Mesenchymal stem cell (in vitro differentiated cells and primary cell): ENCODE data around the gene URB2.
A peak's percentile ranks its signal among the peaks of the same experiment; 100 is the strongest.
"Not testable (repeated sequence)": the region's sequence is repeated elsewhere in the genome, so short reads cannot be mapped to it uniquely, and the experiment has no call there.

Source experiments
- DNase-seq: peaks from one replicate; pipeline ENCODE4 v3.0.0-alpha.2; 2013
- H2AFZ ChIP-seq: one replicate; pipeline ENCODE4 v1.6.1; 2013; ENCODE audit warnings: low read depth, mild to moderate bottlenecking, control low read depth, inconsistent platforms, low read length, moderate library complexity
- H2AK5ac ChIP-seq: 2 replicates; pipeline ENCODE4 v1.6.1; 2013; ENCODE audit warnings: low read length, moderate library complexity, mild to moderate bottlenecking, inconsistent platforms; ENCODE audit not compliant: severe bottlenecking
- H2BK120ac ChIP-seq: one replicate; pipeline ENCODE4 v1.6.1; 2013; ENCODE audit warnings: low read depth, mild to moderate bottlenecking, inconsistent platforms, low read length, moderate library complexity
- H2BK12ac ChIP-seq, 2 experiments: one replicate each; pipeline ENCODE4 v1.6.1; 2013; ENCODE audit warnings: inconsistent platforms in 2 of 2, low read length in 2 of 2, mild to moderate bottlenecking in 2 of 2, moderate library complexity in 2 of 2, control low read depth in 1 of 2
- H2BK15ac ChIP-seq: one replicate; pipeline ENCODE4 v1.6.1; 2013; ENCODE audit warnings: mild to moderate bottlenecking, low read depth, inconsistent platforms; ENCODE audit not compliant: poor library complexity, severe bottlenecking
- H2BK5ac ChIP-seq: 2 replicates; pipeline ENCODE4 v1.6.1; 2013; ENCODE audit warnings: low read depth, mild to moderate bottlenecking, low read length, control low read depth, inconsistent platforms; ENCODE audit not compliant: poor library complexity, severe bottlenecking
- H3K14ac ChIP-seq, 2 experiments: one replicate each; pipeline ENCODE4 v1.6.1; 2013; ENCODE audit warnings: inconsistent platforms in 2 of 2, low read length in 2 of 2, control low read depth in 1 of 2, mild to moderate bottlenecking in 1 of 2, moderate library complexity in 1 of 2
- H3K18ac ChIP-seq, 2 experiments: one replicate each; pipeline ENCODE4 v1.6.1; 2013; ENCODE audit warnings: inconsistent platforms in 2 of 2, low read length in 2 of 2, control low read depth in 1 of 2, low read depth in 1 of 2, mild to moderate bottlenecking in 1 of 2
- H3K23ac ChIP-seq, 2 experiments: one replicate each; pipeline ENCODE4 v1.6.1; 2013; ENCODE audit warnings: inconsistent platforms in 2 of 2, low read length in 2 of 2, mild to moderate bottlenecking in 2 of 2, moderate library complexity in 2 of 2, control low read depth in 1 of 2
- H3K27ac ChIP-seq: 2 replicates; pipeline ENCODE4 v1.5.1; 2013; ENCODE audit warnings: mild to moderate bottlenecking, moderate library complexity, low read length, control low read depth, inconsistent platforms; ENCODE audit not compliant: poor library complexity, severe bottlenecking
- H3K27me3 ChIP-seq, 2 experiments: 2 replicates each; pipeline versions ENCODE4 v1.6.1 to v1.7.0; 2013; ENCODE audit warnings: low read length in 2 of 2, mild to moderate bottlenecking in 2 of 2, moderate library complexity in 2 of 2, control low read depth in 1 of 2, inconsistent platforms in 1 of 2; ENCODE audit not compliant: control insufficient read depth in 1 of 2, insufficient read depth in 1 of 2
- H3K36me3 ChIP-seq, 2 experiments: 2 replicates each; pipeline versions ENCODE4 v1.6.1 to v1.7.0; 2013; ENCODE audit warnings: low read length in 2 of 2, control low read depth in 1 of 2, inconsistent platforms in 1 of 2, low read depth in 1 of 2, mild to moderate bottlenecking in 1 of 2; ENCODE audit not compliant: insufficient read depth in 2 of 2, control insufficient read depth in 1 of 2
- H3K4ac ChIP-seq, 2 experiments: one replicate each; pipeline ENCODE4 v1.6.1; 2013; ENCODE audit warnings: inconsistent platforms in 2 of 2, low read length in 2 of 2, mild to moderate bottlenecking in 2 of 2, moderate library complexity in 2 of 2, control low read depth in 1 of 2, low read depth in 1 of 2
- H3K4me1 ChIP-seq: 2 replicates; pipeline ENCODE4 v1.6.1; 2013; ENCODE audit warnings: low read depth, low read length, control low read depth; ENCODE audit not compliant: control insufficient read depth, insufficient read depth
- H3K4me2 ChIP-seq: 2 replicates; pipeline ENCODE4 v1.6.1; 2013; ENCODE audit warnings: low read length, mild to moderate bottlenecking, inconsistent platforms; ENCODE audit not compliant: poor library complexity, severe bottlenecking
- H3K4me3 ChIP-seq, 2 experiments: 2 replicates each; pipeline versions ENCODE4 v1.5.1 to v1.7.0; 2013; ENCODE audit warnings: low read length in 2 of 2, mild to moderate bottlenecking in 2 of 2, control low read depth in 1 of 2, low read depth in 1 of 2; ENCODE audit not compliant: insufficient read depth in 1 of 2
- H3K79me1 ChIP-seq: replicated peaks from 2 replicates; pipeline ENCODE4 v1.6.1; 2013; ENCODE audit warnings: mild to moderate bottlenecking, control low read depth, low read length, inconsistent platforms; ENCODE audit not compliant: poor library complexity, severe bottlenecking
- H3K9ac ChIP-seq: 2 replicates; pipeline ENCODE4 v1.7.0; 2013; ENCODE audit warnings: mild to moderate bottlenecking, low read length, moderate library complexity
- H3K9me3 ChIP-seq: 2 replicates; pipeline ENCODE4 v1.7.0; 2013; ENCODE audit warnings: mild to moderate bottlenecking, low read length; ENCODE audit not compliant: control insufficient read depth
- H4K8ac ChIP-seq: one replicate; pipeline ENCODE4 v1.6.1; 2013; ENCODE audit warnings: inconsistent platforms, mild to moderate bottlenecking, low read length, moderate library complexity
- H4K91ac ChIP-seq: one replicate; pipeline ENCODE4 v1.6.1; 2013; ENCODE audit warnings: mild to moderate bottlenecking, low read length, inconsistent platforms
- WGBS: methylation state at CpG from one replicate; pipeline ENCODE4 v1.1.7; 2013; ENCODE audit warnings: mixed read lengths; 5-methylcytosine and 5-hydroxymethylcytosine counted together

Gene URB2

DNA sequence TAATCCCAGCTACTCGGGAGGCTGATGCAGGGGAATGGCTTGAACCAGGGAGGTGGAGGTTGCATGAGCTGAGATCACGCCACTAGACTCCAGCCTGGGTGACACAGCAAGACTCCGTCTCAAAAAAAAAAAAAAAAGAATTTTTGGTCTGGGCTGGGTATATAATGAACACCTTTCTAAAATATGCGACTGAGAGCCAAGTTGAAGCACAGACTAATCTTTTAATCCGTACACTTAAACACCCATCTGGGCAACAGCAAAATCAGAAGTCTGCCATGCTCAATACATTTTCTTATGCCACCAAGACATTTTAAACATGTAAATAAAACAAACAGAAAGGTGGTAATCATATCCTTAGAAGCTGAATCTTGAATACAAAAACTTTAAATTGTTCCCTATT, 35.9 kb upstream of the URB2 start:
- WGBS, result 84% methylated on average over 2 of the region's 5 CpGs
- H3K27ac ChIP-seq, result no peak overlapping the region
- H3K23ac ChIP-seq, result no peak overlapping the region
- H2BK15ac ChIP-seq, result no peak overlapping the region
- no peak overlapping the region for H2AK5ac ChIP-seq
- H3K18ac ChIP-seq, result no peak overlapping the region
- no peak overlapping the region for H3K4me3 ChIP-seq
- no peak overlapping the region for H2BK12ac ChIP-seq
- no peak overlapping the region for H3K9ac ChIP-seq
- no peaks in the 10 kb centered on the region for H3K9me3 ChIP-seq
- no peak overlapping the region for H2BK5ac ChIP-seq
- no peak overlapping the region for H2AFZ ChIP-seq
- H2BK120ac ChIP-seq, result no peak overlapping the region
- H3K4me2 ChIP-seq, result no peak overlapping the region
- H3K27me3 ChIP-seq, result no peaks in the 10 kb centered on the region
- H3K14ac ChIP-seq, result no peak overlapping the region
- peaks cover 21% of the 10 kb centered on the region for H3K79me1 ChIP-seq
- no peak overlapping the region for H4K8ac ChIP-seq
- H4K91ac ChIP-seq, result no peak overlapping the region
- H3K4ac ChIP-seq, result no peak overlapping the region
- H3K4me1 ChIP-seq, result no peaks in the 10 kb centered on the region
- peaks cover 17 to 24% of the 10 kb centered on the region in 2 experiments for H3K36me3 ChIP-seq
- no peak for DNase-seq

GRCh38 chr1:229593800-229594199, 32.2 kb upstream of the URB2 start:
- Histone ChIP-seq H2BK120ac (no peak overlapping the region), H3K18ac (no peak overlapping the region), H3K27ac (no peak overlapping the region), H3K27me3 (no peaks in the 10 kb centered on the region), H3K23ac (no peak overlapping the region), H2BK15ac (no peak overlapping the region), H4K91ac (no peak overlapping the region), H3K9ac (no peak overlapping the region), H3K14ac (no peak overlapping the region), H3K79me1 (peaks cover 33% of the 10 kb centered on the region), H2BK12ac (no peak overlapping the region), H3K9me3 (no peaks in the 10 kb centered on the region), H3K4me2 (no peak overlapping the region), H2BK5ac (no peak overlapping the region), H2AK5ac (no peak overlapping the region), H3K4me3 (no peak overlapping the region), H3K4me1 (peaks cover 4% of the 10 kb centered on the region), H3K36me3 (peaks cover 14 to 24% of the 10 kb centered on the region in 2 experiments), H4K8ac (peak overlapping the region; percentile 4), H2AFZ (no peak overlapping the region), H3K4ac (no peak overlapping the region)
- WGBS, result 98% methylated on average over 11 of the region's 12 CpGs
- DNase-seq, result no peak

DNA sequence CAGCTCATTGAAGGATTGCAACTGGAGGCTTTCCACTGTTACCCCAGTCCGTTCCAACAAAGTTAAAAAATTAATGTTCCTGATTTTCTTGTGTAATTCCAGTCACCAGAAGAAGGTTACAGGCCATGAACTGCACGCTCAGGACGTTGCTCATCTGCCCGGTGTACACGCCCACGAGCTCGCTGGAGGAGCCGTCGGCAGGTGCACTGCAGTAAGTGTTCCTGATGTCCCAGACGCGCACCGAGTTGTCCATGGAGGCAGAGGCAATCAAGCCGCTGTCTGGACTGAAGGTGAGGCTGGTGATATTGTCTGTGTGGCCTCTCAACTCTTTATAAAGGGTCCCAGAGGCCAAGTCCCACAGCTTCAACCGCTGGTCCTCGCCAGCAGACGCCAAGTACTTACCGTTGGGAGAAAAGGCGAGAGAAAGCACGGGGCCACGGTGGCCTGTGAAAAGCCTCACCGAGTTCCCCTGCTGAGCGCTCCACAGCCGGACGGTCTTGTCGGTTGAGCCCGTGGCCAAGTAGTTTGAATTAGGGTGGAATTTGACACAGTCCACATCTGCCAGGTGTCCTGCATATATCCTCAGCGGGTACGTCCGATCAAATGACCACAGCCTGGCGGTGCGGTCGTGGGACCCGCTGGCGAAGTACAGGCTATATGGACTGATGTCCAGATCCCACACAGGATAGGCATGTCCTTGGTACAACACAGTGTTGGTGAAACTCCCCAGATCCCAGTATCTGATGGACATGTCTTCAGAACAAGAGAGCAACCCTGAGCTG, 31.6 kb upstream of the URB2 start:
- H3K79me1 ChIP-seq, result peaks cover 35% of the 10 kb centered on the region
- no peak overlapping the region for H3K18ac ChIP-seq
- H4K8ac ChIP-seq, result no peak overlapping the region
- no peak overlapping the region for H2BK15ac ChIP-seq
- H2AK5ac ChIP-seq, result no peak overlapping the region
- H3K4ac ChIP-seq, result no peak overlapping the region
- no peak overlapping the region for H3K14ac ChIP-seq
- no peak overlapping the region for H3K27ac ChIP-seq
- no peak overlapping the region for H2BK5ac ChIP-seq
- no peaks in the 10 kb centered on the region for H3K27me3 ChIP-seq
- no peak overlapping the region for H3K4me3 ChIP-seq
- H3K9me3 ChIP-seq, result no peaks in the 10 kb centered on the region
- H2BK12ac ChIP-seq, result no peak overlapping the region
- H3K4me2 ChIP-seq, result no peak overlapping the region
- no peak overlapping the region for H4K91ac ChIP-seq
- H2AFZ ChIP-seq, result no peak overlapping the region
- peaks cover 4% of the 10 kb centered on the region for H3K4me1 ChIP-seq
- H3K36me3 ChIP-seq, result peaks cover 14 to 28% of the 10 kb centered on the region in 2 experiments
- H3K23ac ChIP-seq, result no peak overlapping the region
- 98% methylated on average over 34 of the region's 34 CpGs for WGBS
- no peak overlapping the region for H2BK120ac ChIP-seq
- no peak overlapping the region for H3K9ac ChIP-seq
- DNase-seq, result no peak

DNA sequence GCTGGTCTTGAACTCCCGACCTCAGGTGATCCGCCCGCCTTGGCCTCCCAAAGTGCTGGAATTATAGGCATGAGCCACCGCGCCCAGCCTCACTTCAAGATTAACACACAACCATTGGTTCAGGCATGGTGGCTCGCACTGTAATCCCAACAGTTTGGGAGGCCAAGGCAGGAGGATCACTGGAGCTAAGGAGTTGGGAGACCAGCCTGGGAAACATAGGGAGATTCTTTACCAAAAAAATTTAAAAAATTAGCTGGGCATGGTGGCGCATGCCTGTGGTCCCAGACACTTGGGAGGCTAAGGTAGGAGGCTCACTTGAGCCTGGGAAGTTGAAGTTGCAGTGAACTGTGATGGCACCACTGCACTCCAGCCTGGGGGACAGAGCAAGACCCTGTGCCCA, 30.2 kb upstream of the URB2 start:
- not testable (repeated sequence) for H3K14ac ChIP-seq, H3K4me2 ChIP-seq, H3K9ac ChIP-seq, H2BK15ac ChIP-seq, H3K4ac ChIP-seq, H3K23ac ChIP-seq, H4K8ac ChIP-seq, H2BK5ac ChIP-seq, H3K9me3 ChIP-seq, H2BK12ac ChIP-seq, H2AFZ ChIP-seq, H2BK120ac ChIP-seq, DNase-seq, H3K4me1 ChIP-seq, H3K27me3 ChIP-seq, H3K18ac ChIP-seq, H4K91ac ChIP-seq, H3K27ac ChIP-seq, H2AK5ac ChIP-seq, H3K4me3 ChIP-seq
- Histone ChIP-seq H3K79me1 (peaks cover 37% of the 10 kb centered on the region), H3K36me3 (peaks cover 14 to 42% of the 10 kb centered on the region in 2 experiments)
- 100% methylated on average over 5 of the region's 7 CpGs for WGBS
